HUES48 (cell line): ENCODE results near the gene TAS2R4.

Experiments used
- H3K27ac ChIP-seq: one replicate; pipeline ENCODE4 v1.7.0; 2013; ENCODE audit warnings: low read depth, low read length, inconsistent platforms
- H3K27me3 ChIP-seq: 2 replicates; pipeline ENCODE4 v1.6.1; 2013; ENCODE audit warnings: mild to moderate bottlenecking, low read length; ENCODE audit not compliant: control insufficient read depth, insufficient read depth
- H3K36me3 ChIP-seq: 2 replicates; pipeline ENCODE4 v1.6.1; 2013; ENCODE audit warnings: low read length; ENCODE audit not compliant: control insufficient read depth, insufficient read depth
- H3K4me1 ChIP-seq: 2 replicates; pipeline ENCODE4 v1.6.1; 2013; ENCODE audit warnings: mild to moderate bottlenecking, low read length; ENCODE audit not compliant: control insufficient read depth, insufficient read depth
- H3K4me3 ChIP-seq: 2 replicates; pipeline ENCODE4 v1.5.1; 2013; ENCODE audit warnings: mild to moderate bottlenecking, low read depth, low read length
- H3K9ac ChIP-seq: 2 replicates; pipeline ENCODE4 v1.6.1; 2013; ENCODE audit warnings: mild to moderate bottlenecking, low read depth, low read length, moderate library complexity
- H3K9me3 ChIP-seq: 2 replicates; pipeline ENCODE4 v1.6.1; 2013; ENCODE audit warnings: low read length; ENCODE audit not compliant: control insufficient read depth, insufficient read depth

TAS2R4 gene, protein sequence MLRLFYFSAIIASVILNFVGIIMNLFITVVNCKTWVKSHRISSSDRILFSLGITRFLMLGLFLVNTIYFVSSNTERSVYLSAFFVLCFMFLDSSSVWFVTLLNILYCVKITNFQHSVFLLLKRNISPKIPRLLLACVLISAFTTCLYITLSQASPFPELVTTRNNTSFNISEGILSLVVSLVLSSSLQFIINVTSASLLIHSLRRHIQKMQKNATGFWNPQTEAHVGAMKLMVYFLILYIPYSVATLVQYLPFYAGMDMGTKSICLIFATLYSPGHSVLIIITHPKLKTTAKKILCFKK

DNA sequence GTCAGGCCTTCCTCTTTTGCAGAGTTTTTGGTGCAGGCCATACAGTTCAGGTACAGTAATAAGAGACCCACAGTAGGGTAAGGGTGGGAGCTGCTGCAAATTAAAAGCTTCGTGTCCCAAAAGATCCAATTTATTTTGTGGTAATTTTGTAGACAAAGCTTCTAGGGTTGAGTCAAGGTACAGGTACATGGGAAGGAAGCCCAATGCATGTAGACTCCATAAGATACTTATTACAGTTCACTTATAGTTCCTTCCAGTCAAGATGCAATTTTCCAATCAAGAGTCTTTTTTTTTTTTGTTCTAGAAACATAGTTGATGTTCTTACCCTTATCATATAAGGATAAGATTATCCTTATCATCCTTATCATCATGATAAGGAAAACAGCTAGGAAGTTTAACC is at the start of gene TAS2R4:
Gene TAS2R4 (plus strand): TSS at position 301 of the 400 bp plus-strand sequence. CDS start 1,815 bp downstream, outside the sequence.
- no peaks in the 10 kb centered on the region for H3K4me1 ChIP-seq
- no peak within 1 kb of the TSS for H3K27ac ChIP-seq
- H3K9ac ChIP-seq: no peak within 1 kb of the TSS
- peaks cover 10% of the 10 kb centered on the region; the same call in 1 of the 2 replicates for H3K9me3 ChIP-seq
- no peak within 1 kb of the TSS for H3K4me3 ChIP-seq
- peaks cover 13% of the 10 kb centered on the region; the same call in 1 of the 2 replicates for H3K36me3 ChIP-seq
- H3K27me3 ChIP-seq: no peaks in the 10 kb centered on the region

DNA sequence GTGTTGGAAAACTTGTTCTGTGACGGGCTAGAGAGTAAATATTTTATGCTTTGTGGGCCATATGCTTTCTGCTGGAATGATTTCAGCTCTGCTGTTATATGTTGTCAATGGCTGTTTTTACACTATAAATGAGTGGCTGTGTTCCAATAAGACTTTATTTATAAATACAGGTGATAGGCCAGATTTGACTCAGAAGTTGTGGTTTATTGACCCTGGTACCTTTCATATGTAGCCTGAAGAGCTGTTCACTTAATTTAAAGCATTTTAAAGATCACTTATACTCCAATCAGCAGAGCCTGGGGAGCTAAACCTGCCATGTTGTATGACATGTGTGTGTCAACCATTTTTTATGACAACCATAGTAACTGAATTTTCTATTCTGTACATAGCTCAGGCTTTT is 47.5 kb upstream of the TAS2R4 start:
- Histone ChIP-seq H3K36me3 (no peaks in the 10 kb centered on the region), H3K9ac (no peak overlapping the region), H3K27ac (no peak overlapping the region), H3K27me3 (no peaks in the 10 kb centered on the region), H3K9me3 (no peaks in the 10 kb centered on the region), H3K4me3 (no peak overlapping the region), H3K4me1 (peaks cover 5% of the 10 kb centered on the region; the same call in 1 of the 2 replicates)

DNA sequence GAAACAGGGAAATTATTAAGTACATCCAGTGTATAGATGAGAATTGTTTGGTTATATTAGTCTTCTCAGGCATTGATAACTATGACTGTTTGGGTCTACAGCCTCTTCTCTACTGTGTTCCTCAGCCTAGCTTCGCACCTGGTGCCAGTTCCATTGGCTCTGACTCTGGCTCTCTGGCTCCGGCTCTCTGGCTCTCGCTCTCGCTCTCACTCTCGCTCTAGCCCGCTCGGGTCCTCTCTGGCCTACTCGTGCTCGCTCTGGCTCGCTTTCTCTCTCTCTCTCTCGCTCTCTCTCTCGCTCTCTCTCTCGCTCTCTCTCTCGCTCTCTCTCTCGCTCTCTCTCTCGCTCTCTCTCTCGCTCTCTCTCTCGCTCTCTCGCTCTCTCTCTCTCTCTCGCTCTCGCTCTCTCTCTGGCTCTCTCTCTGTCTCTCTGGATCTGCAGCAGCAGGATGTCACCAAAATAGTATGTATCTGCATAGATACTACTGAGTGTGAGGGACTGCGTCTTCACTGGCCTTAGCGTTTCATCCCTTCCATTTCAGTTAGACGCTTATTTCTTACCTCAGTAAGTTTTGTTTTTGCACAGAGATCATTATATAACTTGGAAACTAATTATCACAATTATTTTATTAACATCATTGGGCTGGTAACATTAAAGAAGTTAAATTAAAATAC is 44.9 kb upstream of the TAS2R4 start:
- peaks cover 5% of the 10 kb centered on the region; the same call in 1 of the 2 replicates for H3K4me1 ChIP-seq
- H3K36me3 ChIP-seq: no peaks in the 10 kb centered on the region
- H3K27me3 ChIP-seq: no peaks in the 10 kb centered on the region
- no peaks in the 10 kb centered on the region for H3K9me3 ChIP-seq
- no peak overlapping the region for H3K27ac ChIP-seq
- no peak overlapping the region for H3K9ac ChIP-seq
- no peak overlapping the region for H3K4me3 ChIP-seq

DNA sequence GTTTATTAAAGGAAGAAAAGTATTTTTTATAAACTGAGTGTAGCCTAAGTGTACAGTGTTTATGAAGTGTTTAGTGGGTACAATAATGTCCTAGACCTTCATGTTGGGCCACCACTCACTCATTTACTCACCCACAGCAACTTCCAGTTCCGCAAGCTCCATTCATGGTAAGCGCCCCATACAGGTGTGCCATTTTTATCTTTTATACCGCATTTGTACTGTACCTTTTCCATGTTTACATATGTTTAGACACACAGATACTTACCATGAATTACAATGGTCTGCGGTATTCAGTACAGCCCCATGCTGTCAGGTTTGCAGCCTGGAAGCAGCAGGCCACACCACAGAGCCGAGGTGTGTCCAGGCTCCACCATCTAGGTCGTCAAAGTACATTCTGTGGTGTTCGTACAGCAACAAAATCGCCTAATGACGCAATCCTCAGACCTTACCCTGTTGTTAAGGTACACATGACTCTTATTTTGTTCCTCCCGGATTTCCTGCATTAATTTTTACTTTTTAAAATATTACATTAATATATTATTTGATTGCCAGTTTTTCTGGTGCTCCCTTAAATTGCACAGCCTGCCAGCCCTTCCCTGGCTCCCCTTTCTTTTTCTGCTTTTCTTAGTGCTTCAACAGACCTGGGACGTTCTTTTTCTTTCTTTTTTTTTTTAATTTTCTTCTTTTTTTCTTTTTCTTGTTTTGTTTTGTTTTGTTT is 39.2 kb upstream of the TAS2R4 start:
- Histone ChIP-seq H3K27me3 (no peaks in the 10 kb centered on the region), H3K9me3 (no peaks in the 10 kb centered on the region), H3K27ac (peak overlapping the region; percentile 80), H3K4me3 (peak overlapping the region; percentile 99), H3K4me1 (peaks cover 15% of the 10 kb centered on the region; the same call in 1 of the 2 replicates), H3K36me3 (peaks cover 30% of the 10 kb centered on the region), H3K9ac (peak overlapping the region; percentile 56; the same call in 1 of the 2 replicates)

DNA sequence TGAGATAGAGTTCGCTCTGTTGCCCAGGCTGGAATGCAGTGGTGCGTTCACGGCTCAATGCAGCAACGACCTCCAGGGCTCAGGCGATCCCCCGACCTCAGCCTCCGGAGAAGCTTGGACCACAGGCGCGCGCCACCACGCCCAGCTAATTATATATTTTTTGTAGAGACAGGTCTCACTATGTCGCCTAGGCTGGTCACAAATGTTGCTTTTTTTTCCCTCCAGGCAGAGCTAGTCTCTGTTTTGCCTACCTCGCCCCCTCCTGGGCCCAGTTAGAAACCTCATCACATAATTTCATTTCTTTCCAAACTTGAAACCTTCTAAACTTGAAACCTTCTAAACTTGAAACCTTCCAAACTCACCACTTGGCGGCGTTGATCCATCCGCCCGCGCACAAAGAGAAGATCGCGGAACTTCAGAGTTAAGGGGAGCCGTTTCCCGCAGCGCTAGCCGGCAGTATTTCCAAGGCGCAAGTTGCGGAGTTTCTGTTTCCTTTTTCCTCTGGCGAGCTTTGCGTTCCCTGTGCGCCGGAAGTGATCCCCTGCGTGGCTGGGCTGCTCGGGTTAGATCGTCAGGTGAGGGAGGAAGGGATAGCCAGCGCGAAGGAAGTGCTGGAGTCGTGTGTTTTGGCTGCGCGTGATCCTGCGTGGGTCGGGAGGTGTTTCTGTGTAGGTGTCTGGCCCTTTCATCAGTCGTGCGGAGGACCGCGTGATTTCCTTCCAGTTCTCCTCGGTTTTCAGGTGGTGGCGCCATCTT is 38.5 kb upstream of the TAS2R4 start, which contains the start of gene SSBP1:
Gene SSBP1 (plus strand): TSS at position 523 of the 756 bp plus-strand sequence. CDS start 809 bp downstream, outside the sequence.
- peak within 1 kb of the TSS; percentile 99 for H3K4me3 ChIP-seq
- H3K36me3 ChIP-seq: peaks cover 37% of the 10 kb centered on the region
- no peaks in the 10 kb centered on the region for H3K27me3 ChIP-seq
- H3K9me3 ChIP-seq: no peaks in the 10 kb centered on the region
- H3K4me1 ChIP-seq: peaks cover 13% of the 10 kb centered on the region; the same call in 1 of the 2 replicates
- H3K27ac ChIP-seq: peak within 1 kb of the TSS; percentile 80
- peak within 1 kb of the TSS; percentile 97 for H3K9ac ChIP-seq

DNA sequence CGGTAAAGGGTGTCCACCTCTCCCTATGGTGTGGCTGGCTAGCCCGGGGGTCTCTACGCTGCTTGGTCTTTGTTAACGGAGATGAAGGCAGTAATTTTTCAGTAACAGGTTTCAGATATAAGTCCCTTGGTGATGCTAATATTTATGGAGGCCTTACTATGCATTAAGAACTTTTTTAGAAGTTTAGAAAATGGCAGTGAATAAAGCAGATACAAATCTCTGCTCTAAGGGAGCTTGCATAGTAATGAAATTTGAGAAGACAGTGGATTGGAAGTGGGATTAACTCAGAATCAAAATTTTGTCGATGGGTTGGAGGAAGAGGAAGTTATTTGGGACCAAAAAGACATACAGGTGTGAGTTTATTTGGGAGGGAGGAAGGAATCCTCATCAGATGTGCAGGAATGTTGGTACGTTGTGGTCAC is 37.9 kb upstream of the TAS2R4 start:
- peak overlapping the region; percentile 97 for H3K9ac ChIP-seq
- peak overlapping the region; percentile 80 for H3K27ac ChIP-seq
- H3K9me3 ChIP-seq: no peaks in the 10 kb centered on the region
- H3K4me3 ChIP-seq: peak overlapping the region; percentile 99
- H3K27me3 ChIP-seq: no peaks in the 10 kb centered on the region
- H3K4me1 ChIP-seq: peaks cover 10% of the 10 kb centered on the region; the same call in 1 of the 2 replicates
- peaks cover 43% of the 10 kb centered on the region for H3K36me3 ChIP-seq

DNA sequence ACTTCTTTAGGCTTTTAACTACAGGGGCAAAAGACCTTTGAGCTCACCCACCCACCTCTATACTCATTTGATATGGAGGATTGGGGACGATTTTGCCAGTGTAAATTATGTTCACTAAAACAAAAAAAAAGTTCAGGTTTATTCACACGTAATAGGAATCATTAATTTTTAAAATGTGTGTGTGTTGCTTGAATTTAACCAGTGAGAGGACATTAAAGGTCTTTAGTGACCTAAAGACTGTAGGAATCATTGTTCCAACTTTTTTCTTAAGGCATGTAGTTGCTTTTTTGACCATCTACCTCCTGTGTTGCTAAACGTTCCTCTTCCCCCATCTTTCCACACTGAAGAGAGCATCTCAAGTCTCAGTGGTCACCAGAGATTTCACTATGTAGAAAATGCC is 37.2 kb upstream of the TAS2R4 start:
- peak overlapping the region; percentile 97; the same call in 1 of the 2 replicates for H3K9ac ChIP-seq
- no peaks in the 10 kb centered on the region for H3K9me3 ChIP-seq
- H3K27ac ChIP-seq: peak overlapping the region; percentile 19
- H3K4me1 ChIP-seq: peaks cover 10% of the 10 kb centered on the region; the same call in 1 of the 2 replicates
- no peaks in the 10 kb centered on the region for H3K27me3 ChIP-seq
- peaks cover 49% of the 10 kb centered on the region for H3K36me3 ChIP-seq
- peak overlapping the region; percentile 99 for H3K4me3 ChIP-seq

DNA sequence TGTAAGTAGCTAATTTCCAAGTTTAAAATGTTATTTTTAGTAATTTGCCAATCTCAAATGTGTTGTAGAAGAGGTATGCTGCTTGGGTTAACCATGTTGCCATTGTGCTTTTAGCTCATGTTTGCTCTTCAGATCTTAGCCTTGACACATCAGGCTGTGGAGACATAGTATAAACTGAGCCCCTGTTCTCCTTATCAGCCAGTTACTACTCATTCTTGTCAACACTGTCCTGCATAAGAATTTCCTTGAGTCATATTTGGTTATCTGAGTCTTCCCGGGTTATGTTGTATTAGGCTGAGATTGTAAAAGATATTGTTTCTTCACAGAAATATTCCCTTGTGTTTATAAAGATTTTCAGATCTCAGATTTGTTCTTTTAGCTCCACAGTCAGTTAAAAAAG is 34.2 kb upstream of the TAS2R4 start:
- Histone ChIP-seq H3K27ac (no peak overlapping the region), H3K36me3 (peaks cover 79% of the 10 kb centered on the region), H3K4me3 (no peak overlapping the region), H3K27me3 (no peaks in the 10 kb centered on the region), H3K9me3 (no peaks in the 10 kb centered on the region), H3K4me1 (peaks cover 5% of the 10 kb centered on the region; the same call in 1 of the 2 replicates), H3K9ac (no peak overlapping the region)

DNA sequence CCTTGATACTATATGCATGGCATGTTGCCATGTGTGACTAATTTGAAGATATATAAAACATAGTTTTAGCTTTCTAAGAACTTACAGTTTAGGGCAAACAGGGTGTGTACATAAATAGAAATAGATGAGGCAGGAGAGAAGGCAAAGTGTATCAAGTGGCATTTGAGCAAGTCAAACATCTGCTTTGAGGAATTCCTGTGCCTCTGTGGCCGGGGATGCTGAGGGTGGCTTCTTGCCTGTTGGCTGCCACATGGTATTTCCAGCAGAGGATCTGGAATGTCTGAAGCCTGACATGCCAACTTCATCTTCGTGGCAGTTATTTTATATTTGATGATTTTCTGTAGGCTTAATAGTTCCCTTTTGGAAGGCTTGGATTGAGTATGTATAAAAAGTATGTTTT is 32.3 kb upstream of the TAS2R4 start:
- H3K4me3 ChIP-seq: no peak overlapping the region
- peaks cover 96% of the 10 kb centered on the region for H3K36me3 ChIP-seq
- no peak overlapping the region for H3K9ac ChIP-seq
- no peak overlapping the region for H3K27ac ChIP-seq
- H3K4me1 ChIP-seq: peaks cover 4% of the 10 kb centered on the region; the same call in 1 of the 2 replicates
- peaks cover 3% of the 10 kb centered on the region; the same call in 1 of the 2 replicates for H3K9me3 ChIP-seq
- H3K27me3 ChIP-seq: no peaks in the 10 kb centered on the region

DNA sequence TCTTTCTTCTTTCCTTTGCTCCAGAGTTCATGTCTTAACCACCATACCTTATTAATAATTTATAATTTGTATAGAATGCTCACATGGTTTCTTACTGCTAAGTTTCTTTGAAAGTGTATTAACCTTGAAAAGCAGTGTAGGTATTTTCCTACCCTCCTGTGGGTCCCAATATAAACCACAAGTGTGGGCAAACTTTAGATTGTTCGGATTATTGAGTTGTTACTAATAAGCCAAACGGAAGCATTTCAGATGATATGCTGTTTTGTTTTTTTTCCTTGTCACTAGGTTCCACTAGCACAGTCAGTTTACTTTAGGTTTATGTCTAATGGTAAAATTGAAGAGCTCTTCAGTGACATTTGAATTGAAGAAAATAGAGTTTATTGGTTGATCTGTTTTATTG is 28.1 kb upstream of the TAS2R4 start:
- Histone ChIP-seq H3K27me3 (no peaks in the 10 kb centered on the region), H3K27ac (no peak overlapping the region), H3K36me3 (peaks cover 97% of the 10 kb centered on the region), H3K9ac (no peak overlapping the region), H3K4me3 (no peak overlapping the region), H3K9me3 (peaks cover 33% of the 10 kb centered on the region), H3K4me1 (no peaks in the 10 kb centered on the region)
